SK-N-SH (cell line): Measurements from ENCODE around the gene CARD8. TPM values are rescaled to one million over a fixed set of nuclear protein-coding genes. Genes with fewer than 3 reads are reported as not detected.
"Not testable (repeated sequence)": the region's sequence is repeated elsewhere in the genome, so short reads cannot be mapped to it uniquely, and the experiment has no call there.

Experiments
- CTCF ChIA-PET: fragments of 300-600, 350-600 bp; formaldehyde crosslinking; extraction: SDS; loops from one replicate; lab custom pipeline; 2021; lab: Yijun Ruan, JAX
- POLR2A ChIA-PET: fragments of 350-600 bp; sonication (Branson Sonifier 250); formaldehyde crosslinking; extraction: SDS; loops from one replicate; lab custom pipeline; 2020; ENCODE audit warnings: antibody characterized with exemption, inconsistent platforms; lab: Yijun Ruan, JAX
- DNase-seq: peaks from one replicate; pipeline ENCODE4 v3.0.0; 2012
- H2AFZ ChIP-seq: fragments of 200-600 bp; sonication (generic); 2 replicates; pipeline ENCODE4 v1.8.1; 2016; ENCODE audit warnings: antibody characterized with exemption, mild to moderate bottlenecking, low read depth
- H3F3A ChIP-seq: fragments of 200-600 bp; sonication (generic); replicated peaks from 2 replicates; pipeline ENCODE3; 2016; ENCODE audit warnings: antibody characterized with exemption, mild to moderate bottlenecking; ENCODE audit not compliant: insufficient read depth
- H3K27ac ChIP-seq, 2 experiments: fragments of 200-500 bp in 1 of 2; fragments of 200-600 bp in 1 of 2; sonication (Bioruptor generic) in 1 of 2; sonication (generic), shearing (Covaris generic) in 1 of 2; 2 replicates each; pipeline versions ENCODE4 v1.5.1 to v1.6.1; 2014 to 2016; ENCODE audit warnings: low read depth in 2 of 2, inconsistent platforms in 1 of 2, low read length in 1 of 2, mild to moderate bottlenecking in 1 of 2, mixed read lengths in 1 of 2
- H3K27me3 ChIP-seq: fragments of 200-600 bp; sonication (generic), shearing (Covaris generic); 2 replicates; pipeline ENCODE4 v1.6.1; 2016; ENCODE audit warnings: mixed run types; ENCODE audit not compliant: insufficient read depth
- H3K36me3 ChIP-seq, 2 experiments: fragments of 200-500 bp in 1 of 2; fragments of 200-600 bp in 1 of 2; sonication (Bioruptor generic) in 1 of 2; sonication (generic) in 1 of 2; replicated peaks in 1 of 2; 2 replicates each; pipeline versions ENCODE3 to v1.5.1; 2014 to 2016; ENCODE audit warnings: low read length in 1 of 2, mild to moderate bottlenecking in 1 of 2; ENCODE audit not compliant: insufficient read depth in 2 of 2, control insufficient read depth in 1 of 2
- H3K4me1 ChIP-seq, 2 experiments: fragments of 200-500 bp in 1 of 2; fragments of 200-600 bp in 1 of 2; sonication (Bioruptor generic) in 1 of 2; sonication (generic), shearing (Covaris generic) in 1 of 2; 2 replicates each; pipeline versions ENCODE4 v1.5.1 to v1.6.1; 2014 to 2016; ENCODE audit warnings: low read depth in 1 of 2, low read length in 1 of 2, mixed run types in 1 of 2; ENCODE audit not compliant: insufficient read depth in 2 of 2, control insufficient read depth in 1 of 2
- H3K4me2 ChIP-seq: fragments of 200-600 bp; sonication (generic), shearing (Covaris generic); 2 replicates; pipeline ENCODE4 v1.6.1; 2017; ENCODE audit warnings: mixed run types
- H3K4me3 ChIP-seq, 2 experiments: fragments of 200-500 bp in 1 of 2; fragments of 200-600 bp in 1 of 2; sonication (Bioruptor generic) in 1 of 2; sonication (generic), shearing (Covaris generic) in 1 of 2; 2 replicates each; pipeline versions ENCODE4 v1.5.1 to v1.8.1; 2014 to 2016; ENCODE audit warnings: low read depth in 2 of 2, inconsistent platforms in 1 of 2, low read length in 1 of 2, mild to moderate bottlenecking in 1 of 2, mixed read lengths in 1 of 2, moderate library complexity in 1 of 2
- H3K79me2 ChIP-seq: fragments of 200-600 bp; sonication (generic); 2 replicates; pipeline ENCODE4 v1.8.1; 2017; ENCODE audit warnings: mild to moderate bottlenecking; ENCODE audit not compliant: insufficient read depth
- H3K9ac ChIP-seq: fragments of 200-600 bp; sonication (generic); 2 replicates; pipeline ENCODE4 v1.6.1; 2017; ENCODE audit warnings: mixed run types
- H3K9me2 ChIP-seq: fragments of 200-600 bp; sonication (generic); 2 replicates; pipeline ENCODE4 v1.6.1; 2017; ENCODE audit warnings: mixed run types
- H3K9me3 ChIP-seq: fragments of 200-600 bp; sonication (generic); 2 replicates; pipeline ENCODE4 v1.6.1; 2017; ENCODE audit warnings: mixed run types, mild to moderate bottlenecking, moderate library complexity
- H4K20me1 ChIP-seq: fragments of 200-600 bp; sonication (generic); 2 replicates; pipeline ENCODE4 v1.6.1; 2017; ENCODE audit warnings: mild to moderate bottlenecking, mixed run types; ENCODE audit not compliant: insufficient read depth
- WGBS: methylation state at CpG from one replicate; pipeline ENCODE4 v1.1.6; 2017; ENCODE audit warnings: low lambda C conversion rate; 5-methylcytosine and 5-hydroxymethylcytosine counted together
- polyA plus RNA-seq, 3 experiments: library from polyadenylated mRNA; depleted of rRNA; stranded (reverse); fragments of >200 nt; gene quantifications; 2 replicates each; pipeline ENCODE4 v1.2.3, GENCODE V29; 2012

CARD8 gene
- polyA plus RNA-seq, 1 of the 3 experiments (the other 2 are of a cell fraction), result 16.4 TPM

DNA sequence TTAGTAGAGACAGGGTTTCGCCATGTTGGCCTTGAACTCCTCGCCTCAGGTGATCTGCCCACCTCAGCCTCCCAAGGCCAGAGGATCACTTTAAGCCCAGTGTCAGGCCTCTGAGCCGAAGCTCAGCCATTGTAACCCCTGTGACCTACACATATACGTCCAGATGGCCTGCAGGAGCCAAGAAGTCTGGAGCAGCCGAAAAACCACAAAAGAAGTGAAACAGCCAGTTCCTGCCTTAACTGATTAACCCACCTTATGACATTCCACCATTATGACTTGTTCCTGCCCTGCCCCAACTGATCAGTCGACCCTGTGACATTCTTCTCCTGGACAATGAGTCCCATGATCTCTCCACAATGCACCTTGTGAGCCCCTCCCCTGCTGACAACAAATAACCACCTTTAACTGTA lies 13.9 kb upstream of the CARD8 start:
- POLR2A ChIA-PET, result not testable (repeated sequence)
- CTCF ChIA-PET, result interaction anchor here (0.6 to 11.3 kb wide), 8 partner anchors 9 to 319 kb away, joined by 3 to 159 read pairs (median 4); partner anchors contain the start of gene GRWD1
- 66% methylated on average over 6 of the region's 6 CpGs for WGBS

DNA sequence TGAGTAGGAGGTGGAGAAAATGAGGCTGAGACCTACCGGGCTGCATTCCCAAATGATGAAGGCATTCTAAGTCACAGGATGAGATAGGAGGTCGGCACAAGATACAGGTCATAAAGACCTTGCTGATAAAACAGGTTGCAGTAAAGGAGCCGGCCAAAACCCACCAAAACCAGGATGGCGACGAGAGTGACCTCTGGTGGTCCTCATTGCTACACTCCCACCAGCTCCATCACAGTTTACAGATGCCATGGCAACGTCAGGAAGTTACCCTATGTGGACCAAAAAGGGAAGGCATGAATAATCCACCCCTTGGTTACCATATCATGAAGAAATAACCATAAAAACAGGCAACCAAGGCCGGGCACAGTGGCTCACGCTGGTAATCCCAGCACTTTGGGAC lies 9.6 kb upstream of the CARD8 start:
- H3K4me3 ChIP-seq, H3F3A ChIP-seq, H3K27me3 ChIP-seq, H3K4me1 ChIP-seq, DNase-seq, H4K20me1 ChIP-seq, POLR2A ChIA-PET, H3K36me3 ChIP-seq, H2AFZ ChIP-seq, H3K79me2 ChIP-seq, H3K9me3 ChIP-seq, H3K4me2 ChIP-seq, H3K9me2 ChIP-seq, H3K27ac ChIP-seq, H3K9ac ChIP-seq: not testable (repeated sequence)
- WGBS, result 67% methylated on average over 8 of the region's 8 CpGs
- CTCF ChIA-PET, result interaction anchor here (0.6 to 11.3 kb wide), 4 partner anchors 29 to 304 kb away, joined by 3 to 159 read pairs (median 4); no protein-coding TSS in a partner anchor

More for the DNA sequence above, 13.9 kb upstream of the CARD8 start:
- not testable (repeated sequence) for H3K27ac ChIP-seq, H3F3A ChIP-seq, DNase-seq, H3K4me1 ChIP-seq, H3K9ac ChIP-seq, H3K4me2 ChIP-seq, H3K4me3 ChIP-seq, H3K9me3 ChIP-seq, H4K20me1 ChIP-seq, H3K9me2 ChIP-seq, H3K79me2 ChIP-seq, H2AFZ ChIP-seq, H3K27me3 ChIP-seq, H3K36me3 ChIP-seq

GRCh38 chr19:48260359-48260714 lies 4.6 kb upstream of the CARD8 start:
- not testable (repeated sequence) for H3K9me3 ChIP-seq, DNase-seq, H3K36me3 ChIP-seq, H3K4me1 ChIP-seq, H2AFZ ChIP-seq, H3K9ac ChIP-seq, H3K4me2 ChIP-seq, H4K20me1 ChIP-seq, H3K27ac ChIP-seq, H3K9me2 ChIP-seq, H3K79me2 ChIP-seq, H3K27me3 ChIP-seq
- CTCF ChIA-PET, result interaction anchor here (0.6 to 3.0 kb wide), 25 partner anchors 8 to 329 kb away, joined by 3 to 26 read pairs (median 4); partner anchors contain the start of gene ZNF114
- Histone ChIP-seq H3F3A (peaks cover 15% of the 10 kb centered on the region), H3K4me3 (peak overlapping the region; percentile 57 to 62; a peak in 2 of 4 replicates)
- POLR2A ChIA-PET, result interaction anchor here (0.7 kb wide), 1 partner anchor 56 kb away, joined by 3 read pairs; no protein-coding TSS in a partner anchor
- 60% methylated on average over 8 of the region's 8 CpGs for WGBS

- CTCF ChIA-PET, result interaction anchor here (1.0 to 3.0 kb wide), 7 partner anchors 13 to 298 kb away, joined by 3 to 26 read pairs (median 3); partner anchors contain the start of gene ZNF114
- H4K20me1 ChIP-seq, H3K4me1 ChIP-seq, POLR2A ChIA-PET, H3K9me2 ChIP-seq, DNase-seq, H3K4me2 ChIP-seq, H3K27me3 ChIP-seq, H3K4me3 ChIP-seq, H3K36me3 ChIP-seq, H3K9me3 ChIP-seq, H3K9ac ChIP-seq, H3K27ac ChIP-seq, H2AFZ ChIP-seq: not testable (repeated sequence)
- Histone ChIP-seq H3F3A (peaks cover 20% of the 10 kb centered on the region), H3K79me2 (peaks cover 13% of the 10 kb centered on the region)
- 80% methylated on average over 4 of the region's 4 CpGs for whole genome bisulfite sequencing
These were observed 3.3 kb upstream of the CARD8 start for GRCh38 chr19:48258992-48259391.
